Neural crest cell (in vitro differentiated cells): ENCODE data around the gene OTOG. TPM values are rescaled to one million over a fixed set of nuclear protein-coding genes. Genes with fewer than 3 reads are reported as not detected.

Source experiments
- DNase-seq: peaks from one replicate; pipeline ENCODE4 v3.0.0; 2021; ENCODE audit warnings: low read depth, mixed read lengths, low spot score
- H3K27ac Mint-ChIP-seq: one replicate; pipeline ENCODE4 v1.8.0; 2021; ENCODE audit warnings: mild to moderate bottlenecking, mixed read lengths; ENCODE audit not compliant: unreplicated experiment
- H3K27me3 Mint-ChIP-seq: 2 replicates; pipeline ENCODE4 v1.8.0; 2021; ENCODE audit warnings: low read depth, mild to moderate bottlenecking, mixed read lengths
- H3K36me3 Mint-ChIP-seq: 2 replicates; pipeline ENCODE4 v1.8.0; 2021; ENCODE audit warnings: low read depth, mild to moderate bottlenecking, mixed read lengths
- H3K4me1 Mint-ChIP-seq: 2 replicates; pipeline ENCODE4 v1.8.0; 2021; ENCODE audit warnings: mixed read lengths
- H3K4me3 Mint-ChIP-seq: one replicate; pipeline ENCODE4 v1.8.0; 2021; ENCODE audit warnings: mild to moderate bottlenecking, mixed read lengths
- H3K9me3 Mint-ChIP-seq: 2 replicates; pipeline ENCODE4 v1.8.0; 2021; ENCODE audit warnings: mixed read lengths
- CTCF ChIP-seq: fragments of 200-600 bp; sonication (generic); conservative IDR thresholded peaks from 2 replicates; pipeline ENCODE4 v1.5.0; 2021; ENCODE audit warnings: antibody characterized with exemption, mild to moderate bottlenecking
- total RNA-seq: library from RNA; stranded (reverse); gene quantifications from 2 replicates; pipeline ENCODE4 v1.2.1, GENCODE V29; 2021

The OTOG gene
- total RNA-seq, 1 donor from 2014 or later, result not detected

- Mint-ChIP-seq H3K4me3 (no peak overlapping the region), H3K9me3 (no peaks in the 10 kb centered on the region), H3K36me3 (no peaks in the 10 kb centered on the region), H3K27me3 (peaks cover 15% of the 10 kb centered on the region), H3K4me1 (peaks cover 4% of the 10 kb centered on the region), H3K27ac (no peak overlapping the region)
- DNase-seq, result no peak
- TF ChIP-seq CTCF, result no peak
Measured at GRCh38 chr11:17601676-17602075, 54.6 kb downstream of the OTOG start.

- peaks cover 4% of the 10 kb centered on the region for H3K4me1 Mint-ChIP-seq
- peaks cover 11% of the 10 kb centered on the region for H3K27me3 Mint-ChIP-seq
- no peaks in the 10 kb centered on the region for H3K9me3 Mint-ChIP-seq
- H3K27ac Mint-ChIP-seq, result no peak overlapping the region
- TF ChIP-seq CTCF, result no peak
- H3K4me3 Mint-ChIP-seq, result no peak overlapping the region
- H3K36me3 Mint-ChIP-seq, result no peaks in the 10 kb centered on the region
- DNase-seq, result no peak
Measured at GRCh38 chr11:17602105-17603001, 55.3 kb downstream of the OTOG start.

- Mint-ChIP-seq H3K4me1 (peaks cover 4% of the 10 kb centered on the region), H3K27ac (peak overlapping the region; percentile 27), H3K36me3 (no peaks in the 10 kb centered on the region), H3K4me3 (no peak overlapping the region), H3K9me3 (no peaks in the 10 kb centered on the region), H3K27me3 (peaks cover 11% of the 10 kb centered on the region)
- DNase-seq, result no peak
- no peak for TF ChIP-seq CTCF
Measured at GRCh38 chr11:17603056-17603825, 56.2 kb downstream of the OTOG start.

GRCh38 chr11:17604201-17604914 is 57.3 kb downstream of the OTOG start:
- Mint-ChIP-seq H3K36me3 (no peaks in the 10 kb centered on the region), H3K9me3 (no peaks in the 10 kb centered on the region), H3K27me3 (peaks cover 5% of the 10 kb centered on the region), H3K27ac (no peak overlapping the region), H3K4me3 (no peak overlapping the region), H3K4me1 (peaks cover 4% of the 10 kb centered on the region)
- no peak for TF ChIP-seq CTCF
- no peak for DNase-seq

GRCh38 chr11:17604915-17605233 is 57.8 kb downstream of the OTOG start:
- no peaks in the 10 kb centered on the region for H3K9me3 Mint-ChIP-seq
- no peaks in the 10 kb centered on the region for H3K36me3 Mint-ChIP-seq
- TF ChIP-seq CTCF, result no peak
- peaks cover 4% of the 10 kb centered on the region for H3K4me1 Mint-ChIP-seq
- no peak for DNase-seq
- H3K27ac Mint-ChIP-seq, result no peak overlapping the region
- H3K4me3 Mint-ChIP-seq, result no peak overlapping the region
- H3K27me3 Mint-ChIP-seq, result peaks cover 3% of the 10 kb centered on the region
